RWPE2 (cell line): ENCODE results near the gene PDZD8.

ENCODE experiments used
- ATAC-seq: fragments of 200-7000 bp; cut with Tn5 transposase; 3 replicates; pipeline ENCODE4 v1.9.1; 2021; ENCODE audit warnings: low read depth
- DNase-seq: peaks from one replicate; pipeline ENCODE4 v3.0.0-alpha.2; 2020; ENCODE audit warnings: low spot score
- H3K27ac ChIP-seq: fragments of 450-650 bp; 2 replicates; pipeline ENCODE4 v1.5.1; 2017; ENCODE audit warnings: mild to moderate bottlenecking; ENCODE audit not compliant: poor library complexity, severe bottlenecking
- H3K27me3 ChIP-seq: fragments of 250-450 bp; sonication (Bioruptor Pico); 2 replicates; pipeline ENCODE4 v1.5.1; 2021; ENCODE audit warnings: mild to moderate bottlenecking, moderate library complexity; ENCODE audit not compliant: insufficient read depth, poor library complexity, severe bottlenecking
- H3K36me3 ChIP-seq: fragments of 250-450 bp; sonication (Bioruptor Pico); 2 replicates; pipeline ENCODE4 v1.5.1; 2020; ENCODE audit warnings: low read depth, mild to moderate bottlenecking, moderate library complexity
- H3K4me1 ChIP-seq: fragments of 250-450 bp; sonication (Bioruptor Pico); 2 replicates; pipeline ENCODE4 v1.5.1; 2021; ENCODE audit warnings: mild to moderate bottlenecking, moderate library complexity; ENCODE audit not compliant: insufficient read depth, poor library complexity, severe bottlenecking
- H3K4me3 ChIP-seq: fragments of 250-450 bp; sonication (Bioruptor Pico); 2 replicates; pipeline ENCODE4 v1.5.1; 2021; ENCODE audit warnings: mild to moderate bottlenecking, moderate library complexity; ENCODE audit not compliant: severe bottlenecking
- H3K9me3 ChIP-seq: fragments of 250-450 bp; sonication (Bioruptor Pico); 2 replicates; pipeline ENCODE4 v1.5.1; 2021; ENCODE audit warnings: mild to moderate bottlenecking, moderate library complexity; ENCODE audit not compliant: severe bottlenecking
- CTCF ChIP-seq: fragments of 450-650 bp; IDR thresholded peaks from one replicate; pipeline ENCODE4 v1.5.1; 2017; ENCODE audit warnings: mild to moderate bottlenecking, moderate library complexity; ENCODE audit not compliant: poor library complexity, severe bottlenecking

PDZD8 gene

GRCh38 chr10:117339578-117339977 is 35.7 kb downstream of the PDZD8 start:
- no peak for TF ChIP-seq CTCF
- no peak overlapping the region for H3K4me3 ChIP-seq
- no peak overlapping the region for H3K27ac ChIP-seq
- ATAC-seq (peak; percentile 69; the same call in 2 of the 3 replicates), DNase-seq (no peak)
- peaks cover 12% of the 10 kb centered on the region for H3K4me1 ChIP-seq
- H3K36me3 ChIP-seq: 0 out of 2 replicates have a peak, but pooled peaks cover 5% of the 10 kb centered on the region
- no peaks in the 10 kb centered on the region for H3K9me3 ChIP-seq
- H3K27me3 ChIP-seq: no peaks in the 10 kb centered on the region

DNA sequence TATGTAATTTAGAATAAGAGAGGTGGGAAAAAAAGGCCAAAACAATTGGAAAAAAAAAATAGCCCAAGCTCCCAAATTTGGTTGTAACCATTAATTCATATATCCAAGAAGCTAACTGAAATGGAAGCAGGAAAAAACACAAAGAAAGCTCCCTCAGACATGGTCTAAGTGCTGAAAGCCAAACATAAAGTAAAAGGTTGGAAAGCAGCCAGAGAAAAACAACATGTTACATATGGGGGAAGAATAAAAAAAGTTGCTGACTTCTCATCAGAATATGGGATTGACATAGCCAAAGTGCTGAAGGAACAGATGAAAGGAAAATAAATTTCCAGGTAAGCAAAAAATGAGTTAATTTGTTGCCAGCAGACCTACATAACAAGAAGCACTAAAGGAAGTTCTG is 40.3 kb downstream of the PDZD8 start:
- TF ChIP-seq CTCF: no peak
- ATAC-seq (no peak), DNase-seq (no peak)
- Histone ChIP-seq H3K4me1 (no peaks in the 10 kb centered on the region), H3K27me3 (no peaks in the 10 kb centered on the region), H3K36me3 (peaks cover 14% of the 10 kb centered on the region; the same call in 1 of the 2 replicates), H3K27ac (no peak overlapping the region), H3K9me3 (no peaks in the 10 kb centered on the region), H3K4me3 (no peak overlapping the region)

GRCh38 chr10:117334066-117334465 is 41.2 kb downstream of the PDZD8 start:
- H3K4me3 ChIP-seq: no peak overlapping the region
- ATAC-seq (no peak), DNase-seq (no peak)
- H3K36me3 ChIP-seq: peaks cover 14% of the 10 kb centered on the region; the same call in 1 of the 2 replicates
- no peaks in the 10 kb centered on the region for H3K27me3 ChIP-seq
- no peak for TF ChIP-seq CTCF
- no peak overlapping the region for H3K27ac ChIP-seq
- H3K4me1 ChIP-seq: no peaks in the 10 kb centered on the region
- no peaks in the 10 kb centered on the region for H3K9me3 ChIP-seq

GRCh38 chr10:117327262-117327661 is 48.0 kb downstream of the PDZD8 start:
- Histone ChIP-seq H3K36me3 (peaks cover 2% of the 10 kb centered on the region; the same call in 1 of the 2 replicates), H3K4me1 (no peaks in the 10 kb centered on the region), H3K9me3 (no peaks in the 10 kb centered on the region), H3K4me3 (no peak overlapping the region), H3K27me3 (no peaks in the 10 kb centered on the region), H3K27ac (no peak overlapping the region)
- no peak for TF ChIP-seq CTCF
- no peak for DNase-seq
- no peak for ATAC-seq

DNA sequence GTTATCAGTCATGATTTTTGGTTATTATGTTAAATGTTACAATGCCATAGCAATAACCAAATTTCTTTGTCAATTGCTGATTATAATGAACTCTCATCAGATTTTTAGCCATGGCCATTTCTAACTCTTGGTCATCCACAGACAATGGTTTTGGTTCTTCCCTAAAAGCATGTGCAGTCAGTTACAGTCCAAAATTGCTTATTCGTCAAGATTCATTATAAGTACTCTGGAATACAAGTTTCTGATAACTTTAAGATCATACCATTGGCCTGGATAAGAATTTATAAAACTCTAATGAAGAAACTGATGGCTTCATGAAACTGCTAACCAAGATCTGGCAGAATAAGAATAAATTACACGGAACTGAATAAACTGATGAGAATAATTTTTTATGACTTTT is 50.9 kb downstream of the PDZD8 start:
- ATAC-seq (no peak), DNase-seq (no peak)
- no peaks in the 10 kb centered on the region for H3K9me3 ChIP-seq
- no peaks in the 10 kb centered on the region for H3K27me3 ChIP-seq
- H3K27ac ChIP-seq: no peak overlapping the region
- H3K4me1 ChIP-seq: no peaks in the 10 kb centered on the region
- peaks cover 2% of the 10 kb centered on the region; the same call in 1 of the 2 replicates for H3K36me3 ChIP-seq
- TF ChIP-seq CTCF: no peak
- H3K4me3 ChIP-seq: no peak overlapping the region
